Keratinocyte (primary cell): Measurements from ENCODE around the gene TBCD.

Experiments
- CTCF ChIP-seq, 3 experiments: IDR thresholded peaks in 1 of 3; conservative IDR thresholded peaks in 1 of 3; optimal IDR thresholded peaks in 1 of 3; 2 replicates in 2 of 3; 3 replicates in 1 of 3; pipeline versions ENCODE3 to v1.5.1; 2011; ENCODE audit warnings: low read length in 3 of 3, mild to moderate bottlenecking in 3 of 3, moderate library complexity in 2 of 3, control low read depth in 1 of 3, inconsistent platforms in 1 of 3; ENCODE audit not compliant: insufficient read depth in 2 of 3; ENCODE audit errors: extremely low read depth in 1 of 3
- EZH2 ChIP-seq: IDR thresholded peaks from one replicate; pipeline ENCODE4 v1.6.1; 2012; ENCODE audit warnings: inconsistent platforms, mild to moderate bottlenecking, low read length, moderate library complexity

DNA sequence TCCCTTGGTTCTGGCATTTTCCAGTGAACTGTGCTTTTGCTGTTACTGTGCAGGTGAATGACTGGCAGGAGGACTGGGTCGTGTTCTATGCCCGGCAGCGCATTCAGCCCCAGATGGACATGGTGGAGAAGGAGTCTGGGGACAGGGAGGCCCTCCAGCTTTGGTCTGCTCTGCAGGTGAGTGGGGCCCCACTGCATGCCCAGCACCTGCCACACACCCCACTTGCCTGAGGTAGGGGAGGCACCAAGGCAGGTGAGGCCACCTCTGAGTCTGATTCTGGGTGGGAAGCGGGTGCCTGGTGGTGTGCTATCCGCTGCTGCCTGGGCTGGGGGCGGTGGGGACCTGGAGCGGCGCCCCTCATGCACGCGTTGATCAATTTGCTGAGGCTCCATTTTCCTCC lies 25.4 kb upstream of the TBCD start:
- TF ChIP-seq CTCF (optimal IDR thresholded peaks at IDR 0.05 in 1 of 3, IDR thresholded peaks at IDR 0.05 in 1 of 3, conservative IDR thresholded peaks at IDR 0.05 in 1 of 3; ENCODE audit: extremely low read depth in 1 of 3, insufficient read depth in 2 of 3, low read length in 3 of 3) = no peak
- TF ChIP-seq EZH2 = no peak
